AG09309 (cell line): ENCODE measurements around the gene DPF1.

Experiments used
- DNase-seq: peaks from one replicate; pipeline ENCODE4 v3.0.0-alpha.2; 2010; ENCODE audit warnings: low read depth
- H3K4me3 ChIP-seq: 2 replicates; pipeline ENCODE4 v1.5.1; 2011; ENCODE audit warnings: mild to moderate bottlenecking, low read depth, low read length, moderate library complexity; ENCODE audit not compliant: control insufficient read depth
- CTCF ChIP-seq: IDR thresholded peaks from 2 replicates; pipeline ENCODE4 v1.5.1; 2011; ENCODE audit warnings: mild to moderate bottlenecking, low read depth, low read length, inconsistent platforms; ENCODE audit not compliant: insufficient read depth, control insufficient read depth; ENCODE audit errors: missing control alignments

The DPF1 gene

GRCh38 chr19:38219221-38219620, 4.8 kb downstream of the DPF1 start:
- no peak for TF ChIP-seq CTCF
- DNase-seq: no peak

GRCh38 chr19:38218204-38218603, 5.8 kb downstream of the DPF1 start:
- TF ChIP-seq CTCF: no peak
- H3K4me3 ChIP-seq: no peak overlapping the region
- DNase-seq: no peak

More at GRCh38 chr19:38219221-38219620, 4.8 kb downstream of the DPF1 start:
- H3K4me3 ChIP-seq: no peak overlapping the region

- DNase-seq: no peak
- H3K4me3 ChIP-seq: no peak overlapping the region
Observed at GRCh38 chr19:38216785-38217641, 7.0 kb downstream of the DPF1 start.

GRCh38 chr19:38213911-38214625, 10.0 kb downstream of the DPF1 start:
- peak overlapping the region; percentile 22 for H3K4me3 ChIP-seq
- peak; percentile 40 for DNase-seq
- TF ChIP-seq CTCF: no peak

More at GRCh38 chr19:38216785-38217641, 7.0 kb downstream of the DPF1 start:
- TF ChIP-seq CTCF: no peak

GRCh38 chr19:38213469-38213868, 10.6 kb downstream of the DPF1 start:
- no peak for DNase-seq
- no peak for TF ChIP-seq CTCF
- no peak overlapping the region; the same call in 1 of the 2 replicates for H3K4me3 ChIP-seq

- TF ChIP-seq CTCF: no peak
- DNase-seq: no peak
- H3K4me3 ChIP-seq: no peak overlapping the region
Observed at GRCh38 chr19:38211766-38212165, 12.3 kb downstream of the DPF1 start.
